GM23248 (cell line): ENCODE measurements around the gene GAB2. TPM values are rescaled to one million over a fixed set of nuclear protein-coding genes. Genes with fewer than 3 reads are reported as not detected.

Experiments used
- DNase-seq: peaks from one replicate; pipeline ENCODE4 v3.0.0-alpha.2; 2015
- H2AFZ ChIP-seq: fragments of 200-600 bp; sonication (generic); 2 replicates; pipeline ENCODE4 v1.6.1; 2016; ENCODE audit warnings: antibody characterized with exemption
- H3F3A ChIP-seq: fragments of 200-600 bp; sonication (generic); 2 replicates; pipeline ENCODE4 v1.6.1; 2016; ENCODE audit warnings: mild to moderate bottlenecking, antibody characterized with exemption, mixed run types; ENCODE audit not compliant: insufficient read depth
- H3K27ac ChIP-seq: fragments of 200-600 bp; sonication (generic); 2 replicates; pipeline ENCODE4 v1.5.1; 2016; ENCODE audit warnings: mild to moderate bottlenecking
- H3K27me3 ChIP-seq: fragments of 200-600 bp; sonication (generic); replicated peaks from 2 replicates; pipeline ENCODE4 v1.6.1; 2016; ENCODE audit warnings: mild to moderate bottlenecking; ENCODE audit not compliant: insufficient read depth
- H3K36me3 ChIP-seq: fragments of 200-600 bp; sonication (generic); 2 replicates; pipeline ENCODE4 v1.6.1; 2016; ENCODE audit warnings: low read depth, mild to moderate bottlenecking
- H3K4me1 ChIP-seq: fragments of 200-600 bp; sonication (generic); 2 replicates; pipeline ENCODE4 v1.6.1; 2016; ENCODE audit warnings: mild to moderate bottlenecking; ENCODE audit not compliant: insufficient read depth
- H3K4me2 ChIP-seq: fragments of 200-600 bp; sonication (generic); one replicate; pipeline ENCODE4 v1.6.1; 2016; ENCODE audit warnings: mild to moderate bottlenecking; ENCODE audit not compliant: unreplicated experiment
- H3K4me3 ChIP-seq: fragments of 200-600 bp; sonication (generic); 2 replicates; pipeline ENCODE4 v1.5.1; 2016; ENCODE audit warnings: mild to moderate bottlenecking
- H3K79me2 ChIP-seq: fragments of 200-600 bp; sonication (generic); 2 replicates; pipeline ENCODE4 v1.6.1; 2016; ENCODE audit warnings: mild to moderate bottlenecking; ENCODE audit not compliant: insufficient read depth
- H3K9ac ChIP-seq: fragments of 200-600 bp; sonication (generic); 2 replicates; pipeline ENCODE4 v1.6.1; 2016; ENCODE audit warnings: mild to moderate bottlenecking
- H3K9me2 ChIP-seq: fragments of 200-600 bp; sonication (generic); 2 replicates; pipeline ENCODE4 v1.6.1; 2016; ENCODE audit warnings: mixed run types, mild to moderate bottlenecking, moderate library complexity; ENCODE audit not compliant: insufficient read depth
- H3K9me3 ChIP-seq: fragments of 200-600 bp; sonication (generic); one replicate; pipeline ENCODE4 v1.6.1; 2017; ENCODE audit warnings: low read depth
- H4K20me1 ChIP-seq: fragments of 200-600 bp; sonication (generic); 2 replicates; pipeline ENCODE4 v1.6.0; 2016; ENCODE audit not compliant: insufficient read depth
- EZH2 ChIP-seq: fragments of 200-600 bp; sonication (generic); IDR thresholded peaks from 2 replicates; pipeline ENCODE4 v1.6.1; 2018; ENCODE audit warnings: antibody characterized with exemption, mild to moderate bottlenecking; ENCODE audit not compliant: insufficient read depth, poor library complexity, severe bottlenecking
- EZH2phosphoT487 ChIP-seq: fragments of 200-600 bp; sonication (generic); IDR thresholded peaks from 2 replicates; pipeline ENCODE4 v1.6.1; 2018; ENCODE audit warnings: antibody characterized with exemption, moderate library complexity, mild to moderate bottlenecking, low read depth; ENCODE audit not compliant: insufficient read depth
- WGBS, 2 experiments: methylation state at CpG; one replicate each; pipeline ENCODE4 v1.1.6; 2015 to 2017; ENCODE audit warnings: low lambda C conversion rate in 2 of 2, low coverage in 1 of 2; ENCODE audit errors: missing lambda C conversion rate in 2 of 2; 5-methylcytosine and 5-hydroxymethylcytosine counted together
- in situ Hi-C: fragments of 300-500 bp; cut with MboI; formaldehyde crosslinking; loops from 2 replicates; pipeline ENCODE4 v1.15.0; 2020
- polyA plus RNA-seq: library from polyadenylated mRNA; unstranded; fragments of >200 nt; fragmentation: Nextera tagmentation; extraction: Ambion mirVana; gene quantifications from 2 replicates; pipeline ENCODE4 v1.2.1, GENCODE V29; 2016
- total RNA-seq: library from RNA; depleted of rRNA; stranded (reverse); fragments of >200 nt; shearing (Covaris generic); gene quantifications from 2 replicates; pipeline ENCODE4 v1.2.3, GENCODE V29; 2014

The GAB2 gene
- total and polyA plus RNA-seq, 2 experiments from 2014 or later: 1.8 to 12.2 TPM

- H3K27me3 ChIP-seq: no peaks in the 10 kb centered on the region
- DNase-seq: no peak
- H3K9me2 ChIP-seq: no peaks in the 10 kb centered on the region
- WGBS, 2 experiments: 90 to 93% methylated on average over 2 of the region's 2 CpGs
- no peaks in the 10 kb centered on the region for H4K20me1 ChIP-seq
- no peaks in the 10 kb centered on the region for H3K36me3 ChIP-seq
- no peak overlapping the region for H3K4me3 ChIP-seq
- in situ Hi-C loops: no loop called here
- 0 out of 2 replicates have a peak, but pooled peaks cover 4% of the 10 kb centered on the region for H3F3A ChIP-seq
- peaks cover 8% of the 10 kb centered on the region for H3K4me1 ChIP-seq
- no peak overlapping the region for H3K9ac ChIP-seq
- no peak overlapping the region for H2AFZ ChIP-seq
- peaks cover 11% of the 10 kb centered on the region for H3K79me2 ChIP-seq
- no peaks in the 10 kb centered on the region for H3K9me3 ChIP-seq
- no peak overlapping the region for H3K4me2 ChIP-seq
- TF ChIP-seq EZH2phosphoT487: no peak
- no peak for TF ChIP-seq EZH2
- H3K27ac ChIP-seq: no peak overlapping the region
Observed at GRCh38 chr11:78343303-78343702, 74.3 kb downstream of the GAB2 start.

GRCh38 chr11:78341841-78342240 lies 75.8 kb downstream of the GAB2 start:
- no peaks in the 10 kb centered on the region for H3K9me3 ChIP-seq
- DNase-seq: no peak
- H3K4me1 ChIP-seq: peaks cover 8% of the 10 kb centered on the region
- H3K27me3 ChIP-seq: no peaks in the 10 kb centered on the region
- no peak for TF ChIP-seq EZH2
- no peak for TF ChIP-seq EZH2phosphoT487
- H3K79me2 ChIP-seq: peaks cover 2% of the 10 kb centered on the region
- H3K36me3 ChIP-seq: no peaks in the 10 kb centered on the region
- H2AFZ ChIP-seq: no peak overlapping the region
- no peaks in the 10 kb centered on the region for H3K9me2 ChIP-seq
- no peaks in the 10 kb centered on the region for H4K20me1 ChIP-seq
- H3K9ac ChIP-seq: no peak overlapping the region
- H3F3A ChIP-seq: 0 out of 2 replicates have a peak, but pooled peaks cover 4% of the 10 kb centered on the region
- 91 to 95% methylated on average over 2 of the region's 2 CpGs for WGBS, 2 experiments
- no peak overlapping the region for H3K4me2 ChIP-seq
- in situ Hi-C loops: no loop called here
- H3K27ac ChIP-seq: no peak overlapping the region
- no peak overlapping the region for H3K4me3 ChIP-seq

- 0 out of 2 replicates have a peak, but pooled peaks cover 4% of the 10 kb centered on the region for H3F3A ChIP-seq
- no peaks in the 10 kb centered on the region for H3K9me2 ChIP-seq
- H3K27ac ChIP-seq: no peak overlapping the region
- no peak for DNase-seq
- no peaks in the 10 kb centered on the region for H3K36me3 ChIP-seq
- no peaks in the 10 kb centered on the region; the same call in none of the 2 replicates for H3K79me2 ChIP-seq
- no peaks in the 10 kb centered on the region for H4K20me1 ChIP-seq
- no peak overlapping the region for H3K4me2 ChIP-seq
- 95 to 96% methylated on average over 2 of the region's 2 CpGs for WGBS, 2 experiments
- TF ChIP-seq EZH2 (no peak), EZH2phosphoT487 (no peak)
- no peak overlapping the region for H3K9ac ChIP-seq
- H3K9me3 ChIP-seq: no peaks in the 10 kb centered on the region
- in situ Hi-C loops: no loop called here
- H2AFZ ChIP-seq: no peak overlapping the region
- H3K4me3 ChIP-seq: no peak overlapping the region
- no peaks in the 10 kb centered on the region for H3K27me3 ChIP-seq
- H3K4me1 ChIP-seq: peaks cover 8% of the 10 kb centered on the region
Observed at GRCh38 chr11:78340530-78340929, 77.1 kb downstream of the GAB2 start.

- H3K36me3 ChIP-seq: no peaks in the 10 kb centered on the region
- no peak overlapping the region for H3K4me2 ChIP-seq
- no peak overlapping the region for H2AFZ ChIP-seq
- no peak for DNase-seq
- no peaks in the 10 kb centered on the region for H3K27me3 ChIP-seq
- H3K9ac ChIP-seq: no peak overlapping the region
- in situ Hi-C loops: no loop called here
- H3K4me3 ChIP-seq: no peak overlapping the region
- H3F3A ChIP-seq: 0 out of 2 replicates have a peak, but pooled peaks cover 4% of the 10 kb centered on the region
- no peak for TF ChIP-seq EZH2
- no peak for TF ChIP-seq EZH2phosphoT487
- H4K20me1 ChIP-seq: no peaks in the 10 kb centered on the region
- no peaks in the 10 kb centered on the region for H3K9me2 ChIP-seq
- no peaks in the 10 kb centered on the region for H3K9me3 ChIP-seq
- H3K79me2 ChIP-seq: no peaks in the 10 kb centered on the region; the same call in none of the 2 replicates
- peaks cover 8% of the 10 kb centered on the region for H3K4me1 ChIP-seq
- H3K27ac ChIP-seq: no peak overlapping the region
- WGBS, 2 experiments: 89 to 90% methylated on average over 3 of the region's 3 CpGs
Observed at GRCh38 chr11:78339945-78340344, 77.7 kb downstream of the GAB2 start.
